ENCODE data around the gene TTLL11.

GRCh38 chr9:122086873-122087272 is 6.2 kb downstream of the TTLL11 start:
- TF ChIP-seq, protein P1, sequence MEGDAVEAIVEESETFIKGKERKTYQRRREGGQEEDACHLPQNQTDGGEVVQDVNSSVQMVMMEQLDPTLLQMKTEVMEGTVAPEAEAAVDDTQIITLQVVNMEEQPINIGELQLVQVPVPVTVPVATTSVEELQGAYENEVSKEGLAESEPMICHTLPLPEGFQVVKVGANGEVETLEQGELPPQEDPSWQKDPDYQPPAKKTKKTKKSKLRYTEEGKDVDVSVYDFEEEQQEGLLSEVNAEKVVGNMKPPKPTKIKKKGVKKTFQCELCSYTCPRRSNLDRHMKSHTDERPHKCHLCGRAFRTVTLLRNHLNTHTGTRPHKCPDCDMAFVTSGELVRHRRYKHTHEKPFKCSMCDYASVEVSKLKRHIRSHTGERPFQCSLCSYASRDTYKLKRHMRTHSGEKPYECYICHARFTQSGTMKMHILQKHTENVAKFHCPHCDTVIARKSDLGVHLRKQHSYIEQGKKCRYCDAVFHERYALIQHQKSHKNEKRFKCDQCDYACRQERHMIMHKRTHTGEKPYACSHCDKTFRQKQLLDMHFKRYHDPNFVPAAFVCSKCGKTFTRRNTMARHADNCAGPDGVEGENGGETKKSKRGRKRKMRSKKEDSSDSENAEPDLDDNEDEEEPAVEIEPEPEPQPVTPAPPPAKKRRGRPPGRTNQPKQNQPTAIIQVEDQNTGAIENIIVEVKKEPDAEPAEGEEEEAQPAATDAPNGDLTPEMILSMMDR (IDR thresholded peaks at IDR 0.05; ENCODE audit: low read depth, low read length, missing input control), result no peak
- no peak for TF ChIP-seq EGR1 (IDR thresholded peaks at IDR 0.05; ENCODE audit: low read depth in 2 of 2)
- no peak for TF ChIP-seq GABPA (IDR thresholded peaks at IDR 0.05 in 1 of 2, conservative IDR thresholded peaks at IDR 0.05 in 1 of 2)
- TF ChIP-seq SP1 (IDR thresholded peaks at IDR 0.05), result no peak
- TF ChIP-seq REST (IDR thresholded peaks at IDR 0.05), result no peak
- no peak for TF ChIP-seq HNF4G (IDR thresholded peaks at IDR 0.05)
- TF ChIP-seq, protein P2, sequence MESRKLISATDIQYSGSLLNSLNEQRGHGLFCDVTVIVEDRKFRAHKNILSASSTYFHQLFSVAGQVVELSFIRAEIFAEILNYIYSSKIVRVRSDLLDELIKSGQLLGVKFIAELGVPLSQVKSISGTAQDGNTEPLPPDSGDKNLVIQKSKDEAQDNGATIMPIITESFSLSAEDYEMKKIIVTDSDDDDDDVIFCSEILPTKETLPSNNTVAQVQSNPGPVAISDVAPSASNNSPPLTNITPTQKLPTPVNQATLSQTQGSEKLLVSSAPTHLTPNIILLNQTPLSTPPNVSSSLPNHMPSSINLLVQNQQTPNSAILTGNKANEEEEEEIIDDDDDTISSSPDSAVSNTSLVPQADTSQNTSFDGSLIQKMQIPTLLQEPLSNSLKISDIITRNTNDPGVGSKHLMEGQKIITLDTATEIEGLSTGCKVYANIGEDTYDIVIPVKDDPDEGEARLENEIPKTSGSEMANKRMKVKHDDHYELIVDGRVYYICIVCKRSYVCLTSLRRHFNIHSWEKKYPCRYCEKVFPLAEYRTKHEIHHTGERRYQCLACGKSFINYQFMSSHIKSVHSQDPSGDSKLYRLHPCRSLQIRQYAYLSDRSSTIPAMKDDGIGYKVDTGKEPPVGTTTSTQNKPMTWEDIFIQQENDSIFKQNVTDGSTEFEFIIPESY (IDR thresholded peaks at IDR 0.05), result no peak
- no peak for TF ChIP-seq TAF1 (conservative IDR thresholded peaks at IDR 0.05)
- no peak for TF ChIP-seq NR2F2 (IDR thresholded peaks at IDR 0.05)
- no peak for TF ChIP-seq MAX (IDR thresholded peaks at IDR 0.05)
- TF ChIP-seq YY1 (IDR thresholded peaks at IDR 0.05), result no peak
- TF ChIP-seq JUND (IDR thresholded peaks at IDR 0.05), result no peak
- no peak for TF ChIP-seq RXRA (IDR thresholded peaks at IDR 0.05)
